CD4-positive, alpha-beta memory T cell (primary cell): ENCODE measurements around the gene WNT2. TPM values are rescaled to one million over a fixed set of nuclear protein-coding genes. Genes with fewer than 3 reads are reported as not detected.

ENCODE experiments used
- CTCF ChIA-PET: fragments of 350-600 bp; sonication (Branson Sonifier 250); formaldehyde crosslinking; loops from one replicate; lab custom pipeline; 2021; ENCODE audit warnings: inconsistent platforms; ENCODE audit not compliant: partially characterized antibody; lab: Charles Lee
- POLR2A ChIA-PET: fragments of 350-600 bp; sonication (Branson Sonifier 250); formaldehyde crosslinking; loops from one replicate; lab custom pipeline; 2021; ENCODE audit not compliant: partially characterized antibody; lab: Charles Lee
- DNase-seq, 5 donors: peaks; one replicate each; pipeline versions ENCODE4 v3.0.0 to v3.0.0-alpha.2; 2020 to 2022; ENCODE audit warnings: mixed read lengths in 1 of 5
- H3K27ac ChIP-seq: one replicate; pipeline ENCODE4 v1.7.0; 2013; ENCODE audit warnings: low read depth, low read length
- H3K27me3 ChIP-seq: 2 replicates; pipeline ENCODE4 v1.7.0; 2013; ENCODE audit warnings: mild to moderate bottlenecking, low read length, moderate library complexity; ENCODE audit not compliant: insufficient read depth
- H3K36me3 ChIP-seq: 2 replicates; pipeline ENCODE4 v1.7.0; 2013; ENCODE audit warnings: mild to moderate bottlenecking, low read length, moderate library complexity; ENCODE audit not compliant: insufficient read depth
- H3K4me1 ChIP-seq: 2 replicates; pipeline ENCODE4 v1.7.0; 2013; ENCODE audit warnings: mild to moderate bottlenecking, low read length, moderate library complexity; ENCODE audit not compliant: insufficient read depth
- H3K4me3 ChIP-seq, 2 donors: one replicate each; pipeline ENCODE4 v1.7.0; 2013; ENCODE audit warnings: low read length in 2 of 2, mild to moderate bottlenecking in 1 of 2
- H3K9me3 ChIP-seq, 2 donors: one replicate each; pipeline ENCODE4 v1.7.0; 2013; ENCODE audit warnings: low read length in 2 of 2, control low read depth in 1 of 2; ENCODE audit not compliant: control insufficient read depth in 1 of 2
- H3K27ac Mint-ChIP-seq, 7 donors: one replicate each; pipeline ENCODE4 v1.8.0; 2020 to 2021; ENCODE audit warnings: mixed read lengths in 7 of 7, mild to moderate bottlenecking in 6 of 7, inconsistent platforms in 3 of 7, moderate library complexity in 3 of 7
- H3K27me3 Mint-ChIP-seq, 2 donors: one replicate each; pipeline ENCODE4 v1.8.0; 2020 to 2021; ENCODE audit warnings: mixed read lengths in 2 of 2
- H3K36me3 Mint-ChIP-seq, 2 donors: one replicate each; pipeline ENCODE4 v1.8.0; 2020 to 2021; ENCODE audit warnings: mixed read lengths in 2 of 2, inconsistent platforms in 1 of 2, mild to moderate bottlenecking in 1 of 2
- H3K4me1 Mint-ChIP-seq, 4 donors: one replicate each; pipeline ENCODE4 v1.8.0; 2020 to 2021; ENCODE audit warnings: mixed read lengths in 4 of 4, mild to moderate bottlenecking in 1 of 4
- H3K4me3 Mint-ChIP-seq, 8 donors: one replicate each; pipeline ENCODE4 v1.8.0; 2020 to 2021; ENCODE audit warnings: mixed read lengths in 8 of 8, mild to moderate bottlenecking in 7 of 8, moderate library complexity in 6 of 8, inconsistent platforms in 3 of 8
- H3K9me3 Mint-ChIP-seq, 8 donors: one replicate each; pipeline ENCODE4 v1.8.0; 2020 to 2021; ENCODE audit warnings: mixed read lengths in 8 of 8, mild to moderate bottlenecking in 5 of 8, inconsistent platforms in 3 of 8, moderate library complexity in 1 of 8
- intact Hi-C: fragments of 100-400 bp; cut with micrococcal nuclease; formaldehyde crosslinking; loops from one replicate; pipeline ENCODE4 v1.15.1; 2023
- polyA plus RNA-seq, 2 donors: library from polyadenylated mRNA; unstranded; fragments of 300-500 nt; fragmentation: Illumina TruSeq; gene quantifications; one replicate each; pipeline ENCODE4 v1.2.3, GENCODE V29; 2021
- total RNA-seq, 2 experiments: library from RNA; stranded (reverse); gene quantifications; one replicate each; pipeline ENCODE4 v1.2.3, GENCODE V29; 2021

Gene WNT2
- total and polyA plus RNA-seq, 4 experiments from 2014 or later = not detected

GRCh38 chr7:117230276-117231046 lies 92.4 kb downstream of the WNT2 start:
- no peak for DNase-seq
- POLR2A ChIA-PET = no interaction called here
- no peaks in the 10 kb centered on the region for H3K27me3 ChIP-seq
- H3K4me3 ChIP-seq = no peak overlapping the region
- CTCF ChIA-PET = no interaction called here
- H3K9me3 Mint-ChIP-seq = peaks cover 0 to 8% (median 3%) of the 10 kb centered on the region in 8 donors
- H3K9me3 ChIP-seq = no peaks in the 10 kb centered on the region
- H3K4me1 Mint-ChIP-seq = no peaks in the 10 kb centered on the region
- H3K36me3 ChIP-seq = no peaks in the 10 kb centered on the region
- no peak overlapping the region for H3K4me3 Mint-ChIP-seq
- no peaks in the 10 kb centered on the region for H3K4me1 ChIP-seq
- H3K27ac Mint-ChIP-seq = no peak overlapping the region
- intact Hi-C loops = no loop called here
- H3K27me3 Mint-ChIP-seq = no peaks in the 10 kb centered on the region
- H3K27ac ChIP-seq = no peak overlapping the region
- H3K36me3 Mint-ChIP-seq = no peaks in the 10 kb centered on the region

GRCh38 chr7:117229350-117229749 lies 93.5 kb downstream of the WNT2 start:
- Mint-ChIP-seq H3K27me3 (no peaks in the 10 kb centered on the region), H3K4me3 (no peak overlapping the region), H3K9me3 (peaks cover 0 to 6% (median 3%) of the 10 kb centered on the region in 8 donors), H3K4me1 (no peaks in the 10 kb centered on the region), H3K27ac (no peak overlapping the region), H3K36me3 (no peaks in the 10 kb centered on the region)
- ChIA-PET POLR2A (no interaction called here), CTCF (no interaction called here)
- Histone ChIP-seq H3K36me3 (no peaks in the 10 kb centered on the region), H3K9me3 (no peaks in the 10 kb centered on the region), H3K27me3 (no peaks in the 10 kb centered on the region), H3K4me3 (no peak overlapping the region), H3K27ac (no peak overlapping the region), H3K4me1 (no peaks in the 10 kb centered on the region)
- intact Hi-C loops = no loop called here
- no peak for DNase-seq

GRCh38 chr7:117227091-117227490 lies 95.8 kb downstream of the WNT2 start:
- Mint-ChIP-seq H3K4me1 (no peaks in the 10 kb centered on the region), H3K4me3 (no peak overlapping the region)
- no peak overlapping the region for H3K4me3 ChIP-seq

GRCh38 chr7:117225536-117225935 lies 97.3 kb downstream of the WNT2 start:
- POLR2A ChIA-PET = no interaction called here
- H3K9me3 Mint-ChIP-seq = no peaks in the 10 kb centered on the region
- Histone ChIP-seq H3K9me3 (no peaks in the 10 kb centered on the region), H3K27ac (no peak overlapping the region), H3K36me3 (no peaks in the 10 kb centered on the region), H3K27me3 (no peaks in the 10 kb centered on the region), H3K4me1 (no peaks in the 10 kb centered on the region), H3K4me3 (no peak overlapping the region)
- H3K36me3 Mint-ChIP-seq = peaks cover 8 to 15% of the 10 kb centered on the region in 2 donors
- no peaks in the 10 kb centered on the region for H3K4me1 Mint-ChIP-seq
- CTCF ChIA-PET = interaction anchor here (0.8 kb wide), 1 partner anchor 13 kb away, joined by 3 read pairs; no protein-coding TSS in a partner anchor
- H3K27ac Mint-ChIP-seq = no peak overlapping the region
- intact Hi-C loops = no loop called here
- no peaks in the 10 kb centered on the region for H3K27me3 Mint-ChIP-seq
- DNase-seq = no peak
- H3K4me3 Mint-ChIP-seq = no peak overlapping the region

More at GRCh38 chr7:117227091-117227490, 95.8 kb downstream of the WNT2 start:
- H3K27me3 Mint-ChIP-seq = no peaks in the 10 kb centered on the region
- Histone ChIP-seq H3K27me3 (no peaks in the 10 kb centered on the region), H3K36me3 (no peaks in the 10 kb centered on the region), H3K27ac (no peak overlapping the region), H3K4me1 (no peaks in the 10 kb centered on the region), H3K9me3 (no peaks in the 10 kb centered on the region)
- ChIA-PET CTCF (no interaction called here), POLR2A (no interaction called here)
- no peak overlapping the region for H3K27ac Mint-ChIP-seq
- H3K9me3 Mint-ChIP-seq = peaks cover 0 to 2% (median 0%) of the 10 kb centered on the region in 8 donors
- intact Hi-C loops = no loop called here
- no peak for DNase-seq
- peaks cover 8 to 12% of the 10 kb centered on the region in 2 donors for H3K36me3 Mint-ChIP-seq

Other genes with a start within 250 kb of the WNT2 start
- not detected for gene ASZ1, start 104.4 kb upstream of the WNT2 start, total RNA-seq
- not detected for gene ASZ1, start 104.4 kb upstream of the WNT2 start, polyA plus RNA-seq
- not detected for gene CFTR, start 157.0 kb upstream of the WNT2 start, total RNA-seq
- not detected for gene CFTR, start 157.0 kb upstream of the WNT2 start, polyA plus RNA-seq